IMR-90 (cell line): ENCODE measurements around the gene FAM209A. TPM values are rescaled to one million over a fixed set of nuclear protein-coding genes. Genes with fewer than 3 reads are reported as not detected.

Experiments
- ATAC-seq: fragments of 200-7000 bp; cut with Tn5 transposase; 2 replicates; pipeline ENCODE4 v1.9.1; 2020; ENCODE audit warnings: low read depth, mild to moderate bottlenecking, moderate library complexity
- BruUV-seq: library from RNA; stranded (reverse); fragments of 400-500 nt; replicated peaks from 2 replicates; lab custom pipeline; 2021; lab: Mats Ljungman, UMichigan
- CTCF ChIA-PET: fragments of 300-600 bp; formaldehyde crosslinking; extraction: SDS; loops from one replicate; lab custom pipeline; 2021; ENCODE audit warnings: antibody characterized with exemption; lab: Yijun Ruan, JAX
- POLR2A ChIA-PET: fragments of 300-600 bp; sonication (Branson Sonifier 250); formaldehyde crosslinking; loops from one replicate; lab custom pipeline; 2022; ENCODE audit warnings: antibody characterized with exemption; ENCODE audit not compliant: unreplicated experiment; lab: Charles Lee
- DNase-seq: peaks from one replicate; pipeline ENCODE4 v3.0.0; 2013
- H2AFZ ChIP-seq: replicated peaks from 2 replicates; pipeline ENCODE3; 2013; ENCODE audit warnings: low read length, mild to moderate bottlenecking; ENCODE audit not compliant: poor library complexity
- H2AK5ac ChIP-seq: 2 replicates; pipeline ENCODE4 v1.6.1; 2013; ENCODE audit warnings: low read depth, low read length, inconsistent platforms
- H2AK9ac ChIP-seq: replicated peaks from 2 replicates; pipeline ENCODE3; 2013; ENCODE audit warnings: mild to moderate bottlenecking, low read depth, low read length, moderate library complexity; ENCODE audit not compliant: poor library complexity
- H2BK120ac ChIP-seq: 2 replicates; pipeline ENCODE4 v1.6.1; 2013; ENCODE audit warnings: low read depth, low read length, inconsistent platforms
- H2BK15ac ChIP-seq: 3 replicates; pipeline ENCODE4 v1.6.1; 2013; ENCODE audit warnings: low read depth, low read length, inconsistent platforms
- H2BK20ac ChIP-seq: 2 replicates; pipeline ENCODE4 v1.6.1; 2013; ENCODE audit warnings: low read depth, mild to moderate bottlenecking, inconsistent platforms, low read length, moderate library complexity
- H2BK5ac ChIP-seq: 2 replicates; pipeline ENCODE4 v1.6.1; 2013; ENCODE audit warnings: mild to moderate bottlenecking, low read depth, low read length, inconsistent platforms; ENCODE audit not compliant: poor library complexity, severe bottlenecking
- H3K14ac ChIP-seq: replicated peaks from 2 replicates; pipeline ENCODE4 v1.6.1; 2013; ENCODE audit warnings: low read depth, low read length, inconsistent platforms
- H3K18ac ChIP-seq: 2 replicates; pipeline ENCODE4 v1.6.1; 2013; ENCODE audit warnings: low read depth, low read length, control low read depth
- H3K23ac ChIP-seq: 2 replicates; pipeline ENCODE4 v1.6.1; 2013; ENCODE audit warnings: low read depth, low read length, inconsistent platforms
- H3K27ac ChIP-seq: 2 replicates; pipeline ENCODE4 v1.5.1; 2013; ENCODE audit warnings: mild to moderate bottlenecking, control low read depth, low read length; ENCODE audit not compliant: insufficient read depth
- H3K27me3 ChIP-seq: 2 replicates; pipeline ENCODE4 v1.6.1; 2013; ENCODE audit warnings: low read length; ENCODE audit not compliant: control insufficient read depth, insufficient read depth
- H3K36me3 ChIP-seq: 2 replicates; pipeline ENCODE4 v1.6.1; 2013; ENCODE audit warnings: low read length, mixed read lengths; ENCODE audit not compliant: control insufficient read depth, insufficient read depth
- H3K4ac ChIP-seq: 2 replicates; pipeline ENCODE4 v1.6.1; 2013; ENCODE audit warnings: low read depth, low read length, inconsistent platforms
- H3K4me1 ChIP-seq: 2 replicates; pipeline ENCODE4 v1.6.1; 2013; ENCODE audit warnings: low read length, mixed read lengths; ENCODE audit not compliant: control insufficient read depth, insufficient read depth
- H3K4me2 ChIP-seq: 2 replicates; pipeline ENCODE4 v1.6.1; 2013; ENCODE audit warnings: low read depth, mild to moderate bottlenecking, control low read depth, low read length, moderate library complexity
- H3K4me3 ChIP-seq: 2 replicates; pipeline ENCODE4 v1.5.1; 2013; ENCODE audit warnings: low read depth, mild to moderate bottlenecking, control low read depth, low read length, moderate library complexity; ENCODE audit not compliant: insufficient read depth
- H3K56ac ChIP-seq: 2 replicates; pipeline ENCODE4 v1.6.1; 2013; ENCODE audit warnings: low read length, inconsistent platforms; ENCODE audit not compliant: insufficient read depth; ENCODE audit errors: extremely low read depth
- H3K79me1 ChIP-seq, 2 experiments: 2 replicates each; pipeline ENCODE4 v1.6.1; 2013; ENCODE audit warnings: low read length in 2 of 2, inconsistent platforms in 1 of 2, low read depth in 1 of 2
- H3K9ac ChIP-seq: 2 replicates; pipeline ENCODE4 v1.6.1; 2013; ENCODE audit warnings: low read depth, low read length, control low read depth
- H3K9me1 ChIP-seq: 2 replicates; pipeline ENCODE4 v1.6.1; 2013; ENCODE audit warnings: low read length, inconsistent platforms; ENCODE audit not compliant: insufficient read depth
- H3K9me3 ChIP-seq: 2 replicates; pipeline ENCODE4 v1.6.1; 2013; ENCODE audit warnings: low read length; ENCODE audit not compliant: control insufficient read depth, insufficient read depth
- H4K20me1 ChIP-seq: 2 replicates; pipeline ENCODE4 v1.6.1; 2013; ENCODE audit warnings: low read length, inconsistent platforms; ENCODE audit not compliant: insufficient read depth
- H4K5ac ChIP-seq: 2 replicates; pipeline ENCODE4 v1.6.1; 2013; ENCODE audit warnings: mild to moderate bottlenecking, low read depth, low read length, control low read depth
- H4K8ac ChIP-seq, 2 experiments: 2 replicates each; pipeline ENCODE4 v1.6.1; 2013; ENCODE audit warnings: low read depth in 2 of 2, low read length in 2 of 2, control low read depth in 1 of 2, inconsistent platforms in 1 of 2
- H4K91ac ChIP-seq: 2 replicates; pipeline ENCODE4 v1.6.1; 2013; ENCODE audit warnings: low read depth, low read length, inconsistent platforms; ENCODE audit not compliant: insufficient read depth
- CTCF ChIP-seq: conservative IDR thresholded peaks from 2 replicates; pipeline ENCODE4 v1.5.1; 2012; ENCODE audit warnings: mild to moderate bottlenecking, low read depth, low read length, improper control_type of control experiment
- FOS ChIP-seq: fragments of 150-350 bp; IDR thresholded peaks from 2 replicates; pipeline ENCODE4 v1.6.1; 2016; ENCODE audit warnings: low read depth, low read length
- MAZ ChIP-seq: IDR thresholded peaks from 2 replicates; pipeline ENCODE4 v1.6.1; 2012; ENCODE audit warnings: low read depth, mild to moderate bottlenecking, low read length, improper control_type of control experiment, moderate library complexity, borderline replicate concordance
- RAD21 ChIP-seq: IDR thresholded peaks from 2 replicates; pipeline ENCODE4 v1.6.1; 2012; ENCODE audit warnings: low read length, improper control_type of control experiment
- SMC3 ChIP-seq: fragments of 150-350 bp; IDR thresholded peaks from 2 replicates; pipeline ENCODE4 v1.6.1; 2016; ENCODE audit warnings: low read depth, mild to moderate bottlenecking, antibody characterized with exemption, low read length, moderate library complexity
- WGBS, 2 experiments: methylation state at CpG; one replicate each; pipeline versions ENCODE4 v1.1.5 to v1.1.7; 2013; ENCODE audit warnings: missing lambda C conversion rate in 2 of 2; ENCODE audit not compliant: insufficient read length in 1 of 2; ENCODE audit errors: extremely low coverage in 2 of 2; 5-methylcytosine and 5-hydroxymethylcytosine counted together
- dilution Hi-C: fragments of 300-500 bp; cut with HindIII; formaldehyde crosslinking; loops from one replicate; pipeline ENCODE4 v1.14.3; 2018; ENCODE audit warnings: low sequenced_read_pairs; ENCODE audit not compliant: unreplicated experiment
- in situ Hi-C: fragments of 300-500 bp; cut with MboI; formaldehyde crosslinking; loops from 3 replicates; pipeline ENCODE4 v1.14.3; 2019; ENCODE audit warnings: low sequenced_read_pairs, inconsistent platforms, mixed read lengths
- intact Hi-C: fragments of 100-400 bp; cut with micrococcal nuclease; formaldehyde crosslinking; loops from 2 replicates; pipeline ENCODE4 v1.10.0; 2022
- polyA plus RNA-seq, 3 experiments: library from polyadenylated mRNA; depleted of rRNA; stranded (reverse); fragments of >200 nt; gene quantifications; 2 replicates each; pipeline ENCODE4 v1.2.3, GENCODE V29; 2012; ENCODE audit warnings: low replicate concordance in 1 of 3
- total RNA-seq: library from RNA; depleted of rRNA; stranded (reverse); fragments of >200 nt; gene quantifications from 2 replicates; pipeline ENCODE4 v1.2.3, GENCODE V29; 2012

Gene FAM209A
- total and polyA plus RNA-seq, 2 of the 4 experiments (the other 2 are of a cell fraction) = 0.18 to 0.22 TPM

GRCh38 chr20:56504373-56505005, 20.1 kb upstream of the FAM209A start:
- Histone ChIP-seq H3K4me3 (no peak overlapping the region), H2BK20ac (no peak overlapping the region), H3K18ac (no peak overlapping the region), H3K23ac (no peak overlapping the region), H2AK5ac (no peak overlapping the region), H2AFZ (no peak overlapping the region), H3K27me3 (no peaks in the 10 kb centered on the region), H2AK9ac (no peak overlapping the region), H3K9me1 (no peaks in the 10 kb centered on the region; the same call in 1 of the 2 replicates), H2BK15ac (no peak overlapping the region), H3K27ac (no peak overlapping the region), H3K56ac (no peak overlapping the region), H3K36me3 (peaks cover 19% of the 10 kb centered on the region; the same call in 1 of the 2 replicates), H4K91ac (no peak overlapping the region), H4K20me1 (0 out of 2 replicates have a peak, but pooled peaks cover 5% of the 10 kb centered on the region), H3K79me1 (peaks cover 28 to 40% of the 10 kb centered on the region in 2 experiments), H3K14ac (no peak overlapping the region), H4K5ac (no peak overlapping the region), H3K9ac (no peak overlapping the region), H3K9me3 (no peaks in the 10 kb centered on the region), H3K4ac (no peak overlapping the region), H2BK120ac (no peak overlapping the region), H2BK5ac (no peak overlapping the region), H3K4me2 (no peak overlapping the region), H3K4me1 (no peaks in the 10 kb centered on the region), H4K8ac (no peak overlapping the region)
- POLR2A ChIA-PET = no interaction called here
- WGBS, 2 experiments = no CpG with 5 or more reads among the region's 9 CpGs
- CTCF ChIA-PET = no interaction called here
- DNase-seq = no peak
- ATAC-seq = peak; percentile 51; the same call in 1 of the 2 replicates
- intact Hi-C loops = no loop called here
- TF ChIP-seq MAZ (no peak), CTCF (peak; percentile 34), FOS (no peak), SMC3 (0 out of 2 replicates have a peak, but pooled peaks have one; percentile 7), RAD21 (peak; percentile 41)
- in situ Hi-C loops = no loop called here
- dilution Hi-C loops = no loop called here
- no TSS peak for BruUV-seq
